ENCODE measurements around the gene FGF19.

Gene FGF19

DNA sequence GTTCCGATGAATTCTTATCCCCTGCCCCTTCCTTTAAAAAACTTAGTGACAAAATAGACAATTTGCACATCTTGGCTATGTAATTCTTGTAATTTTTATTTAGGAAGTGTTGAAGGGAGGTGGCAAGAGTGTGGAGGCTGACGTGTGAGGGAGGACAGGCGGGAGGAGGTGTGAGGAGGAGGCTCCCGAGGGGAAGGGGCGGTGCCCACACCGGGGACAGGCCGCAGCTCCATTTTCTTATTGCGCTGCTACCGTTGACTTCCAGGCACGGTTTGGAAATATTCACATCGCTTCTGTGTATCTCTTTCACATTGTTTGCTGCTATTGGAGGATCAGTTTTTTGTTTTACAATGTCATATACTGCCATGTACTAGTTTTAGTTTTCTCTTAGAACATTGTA lies 50.8 kb downstream of the FGF19 start:
- Mint-ChIP-seq H3K9me3 (ENCODE audit: low read depth) (no peaks in the 10 kb centered on the region), H3K27me3 (no peaks in the 10 kb centered on the region)

DNA sequence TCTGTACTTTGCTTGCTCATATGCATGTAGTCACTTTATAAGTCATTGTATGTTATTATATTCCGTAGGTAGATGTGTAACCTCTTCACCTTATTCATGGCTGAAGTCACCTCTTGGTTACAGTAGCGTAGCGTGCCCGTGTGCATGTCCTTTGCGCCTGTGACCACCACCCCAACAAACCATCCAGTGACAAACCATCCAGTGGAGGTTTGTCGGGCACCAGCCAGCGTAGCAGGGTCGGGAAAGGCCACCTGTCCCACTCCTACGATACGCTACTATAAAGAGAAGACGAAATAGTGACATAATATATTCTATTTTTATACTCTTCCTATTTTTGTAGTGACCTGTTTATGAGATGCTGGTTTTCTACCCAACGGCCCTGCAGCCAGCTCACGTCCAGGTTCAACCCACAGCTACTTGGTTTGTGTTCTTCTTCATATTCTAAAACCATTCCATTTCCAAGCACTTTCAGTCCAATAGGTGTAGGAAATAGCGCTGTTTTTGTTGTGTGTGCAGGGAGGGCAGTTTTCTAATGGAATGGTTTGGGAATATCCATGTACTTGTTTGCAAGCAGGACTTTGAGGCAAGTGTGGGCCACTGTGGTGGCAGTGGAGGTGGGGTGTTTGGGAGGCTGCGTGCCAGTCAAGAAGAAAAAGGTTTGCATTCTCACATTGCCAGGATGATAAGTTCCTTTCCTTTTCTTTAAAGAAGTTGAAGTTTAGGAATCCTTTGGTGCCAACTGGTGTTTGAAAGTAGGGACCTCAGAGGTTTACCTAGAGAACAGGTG lies 51.8 kb downstream of the FGF19 start:
- Mint-ChIP-seq H3K9me3 (ENCODE audit: low read depth) (no peaks in the 10 kb centered on the region), H3K36me3 (peaks cover 2% of the 10 kb centered on the region), H3K4me3 (no peak overlapping the region), H3K27ac (no peak overlapping the region), H3K27me3 (no peaks in the 10 kb centered on the region), H3K4me1 (ENCODE audit: low read depth) (no peaks in the 10 kb centered on the region)

More for the DNA sequence above, 50.8 kb downstream of the FGF19 start:
- Mint-ChIP-seq H3K4me1 (ENCODE audit: low read depth) (no peaks in the 10 kb centered on the region), H3K4me3 (no peak overlapping the region), H3K36me3 (peaks cover 2% of the 10 kb centered on the region), H3K27ac (no peak overlapping the region)

DNA sequence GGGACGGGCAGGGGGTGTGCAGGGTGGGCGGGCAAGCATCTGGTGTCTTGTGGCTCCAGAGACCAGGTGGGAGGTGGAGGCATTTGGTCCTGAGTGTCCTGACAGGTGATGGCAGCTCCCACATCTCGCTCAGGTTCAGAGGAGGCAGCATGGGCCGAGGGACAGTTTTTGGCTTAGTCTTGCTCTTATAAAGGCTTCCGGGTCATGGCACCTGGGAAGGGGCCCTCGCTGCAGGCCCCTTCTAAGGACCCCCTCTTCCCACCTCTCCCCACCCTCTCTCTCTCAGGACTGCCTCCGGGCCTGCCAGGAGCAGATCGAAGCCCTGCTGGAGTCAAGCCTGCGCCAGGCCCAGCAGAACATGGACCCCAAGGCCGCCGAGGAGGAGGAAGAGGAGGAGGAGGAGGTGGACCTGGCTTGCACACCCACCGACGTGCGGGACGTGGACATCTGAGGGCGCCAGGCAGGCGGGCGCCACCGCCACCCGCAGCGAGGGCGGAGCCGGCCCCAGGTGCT lies 52.9 kb downstream of the FGF19 start:
- Mint-ChIP-seq H3K4me1 (ENCODE audit: low read depth) (no peaks in the 10 kb centered on the region), H3K27me3 (no peaks in the 10 kb centered on the region), H3K4me3 (no peak overlapping the region), H3K36me3 (peaks cover 2% of the 10 kb centered on the region), H3K27ac (no peak overlapping the region), H3K9me3 (ENCODE audit: low read depth) (no peaks in the 10 kb centered on the region)

DNA sequence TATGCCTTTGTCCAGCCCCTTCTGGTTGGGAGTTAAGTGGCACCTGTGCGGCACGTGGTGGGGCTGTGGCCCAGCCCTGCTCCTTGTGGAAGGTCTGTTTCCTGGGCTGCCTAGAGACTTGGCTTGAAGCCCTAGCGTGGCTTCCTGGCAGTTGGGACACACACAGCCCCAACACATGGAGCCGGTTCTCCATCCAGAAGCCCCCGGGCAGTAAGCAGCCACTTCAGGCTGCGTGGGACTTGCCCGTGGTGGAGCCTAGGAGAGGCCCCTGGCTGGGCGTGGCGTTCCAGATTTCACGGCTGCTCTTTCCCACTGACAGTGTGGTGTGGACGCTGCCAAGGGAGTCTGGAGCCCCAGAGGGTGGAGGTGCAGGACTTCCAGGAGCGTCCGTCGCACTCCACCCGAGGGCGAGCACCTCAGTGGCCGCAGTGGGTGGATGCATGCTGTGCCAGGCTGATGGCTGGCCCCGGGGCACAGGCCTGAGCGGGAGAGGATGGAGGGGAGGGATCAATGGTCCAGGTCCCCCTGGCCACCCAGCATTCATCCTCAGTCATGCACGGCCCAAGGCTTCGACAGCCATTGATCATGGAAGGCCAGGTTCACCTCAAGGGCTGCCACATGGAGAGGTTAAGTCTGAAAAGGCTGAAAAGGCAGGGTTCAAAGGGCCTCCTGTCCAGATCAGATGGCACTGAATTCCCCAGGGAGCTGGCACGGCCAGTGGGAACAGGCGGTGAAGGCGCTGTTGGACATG lies 53.6 kb downstream of the FGF19 start:
- Mint-ChIP-seq H3K4me3 (no peak overlapping the region), H3K4me1 (ENCODE audit: low read depth) (no peaks in the 10 kb centered on the region), H3K27me3 (no peaks in the 10 kb centered on the region), H3K27ac (no peak overlapping the region), H3K36me3 (peaks cover 2% of the 10 kb centered on the region), H3K9me3 (ENCODE audit: low read depth) (no peaks in the 10 kb centered on the region)

DNA sequence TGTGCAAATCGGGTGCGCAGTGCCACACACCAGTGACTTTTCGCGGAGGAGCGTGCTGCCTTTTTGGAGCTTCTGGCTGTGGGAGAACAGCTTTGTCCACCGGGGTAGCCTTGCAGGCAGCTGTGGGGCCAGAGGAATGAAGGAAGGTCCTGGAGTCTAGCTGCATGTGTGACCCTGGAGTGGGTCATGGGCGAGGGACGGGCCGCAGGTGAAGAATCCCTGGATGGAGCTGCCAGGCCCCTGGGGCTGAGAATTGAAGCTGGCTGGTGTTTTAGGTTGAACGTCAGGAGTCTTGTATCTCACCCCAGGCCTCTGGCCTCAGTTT lies 54.3 kb downstream of the FGF19 start:
- H3K4me3 Mint-ChIP-seq = no peak overlapping the region
- no peaks in the 10 kb centered on the region for H3K27me3 Mint-ChIP-seq
- peaks cover 2% of the 10 kb centered on the region for H3K36me3 Mint-ChIP-seq
- H3K9me3 Mint-ChIP-seq (ENCODE audit: low read depth) = no peaks in the 10 kb centered on the region
- H3K27ac Mint-ChIP-seq = no peak overlapping the region
- no peaks in the 10 kb centered on the region for H3K4me1 Mint-ChIP-seq (ENCODE audit: low read depth)

DNA sequence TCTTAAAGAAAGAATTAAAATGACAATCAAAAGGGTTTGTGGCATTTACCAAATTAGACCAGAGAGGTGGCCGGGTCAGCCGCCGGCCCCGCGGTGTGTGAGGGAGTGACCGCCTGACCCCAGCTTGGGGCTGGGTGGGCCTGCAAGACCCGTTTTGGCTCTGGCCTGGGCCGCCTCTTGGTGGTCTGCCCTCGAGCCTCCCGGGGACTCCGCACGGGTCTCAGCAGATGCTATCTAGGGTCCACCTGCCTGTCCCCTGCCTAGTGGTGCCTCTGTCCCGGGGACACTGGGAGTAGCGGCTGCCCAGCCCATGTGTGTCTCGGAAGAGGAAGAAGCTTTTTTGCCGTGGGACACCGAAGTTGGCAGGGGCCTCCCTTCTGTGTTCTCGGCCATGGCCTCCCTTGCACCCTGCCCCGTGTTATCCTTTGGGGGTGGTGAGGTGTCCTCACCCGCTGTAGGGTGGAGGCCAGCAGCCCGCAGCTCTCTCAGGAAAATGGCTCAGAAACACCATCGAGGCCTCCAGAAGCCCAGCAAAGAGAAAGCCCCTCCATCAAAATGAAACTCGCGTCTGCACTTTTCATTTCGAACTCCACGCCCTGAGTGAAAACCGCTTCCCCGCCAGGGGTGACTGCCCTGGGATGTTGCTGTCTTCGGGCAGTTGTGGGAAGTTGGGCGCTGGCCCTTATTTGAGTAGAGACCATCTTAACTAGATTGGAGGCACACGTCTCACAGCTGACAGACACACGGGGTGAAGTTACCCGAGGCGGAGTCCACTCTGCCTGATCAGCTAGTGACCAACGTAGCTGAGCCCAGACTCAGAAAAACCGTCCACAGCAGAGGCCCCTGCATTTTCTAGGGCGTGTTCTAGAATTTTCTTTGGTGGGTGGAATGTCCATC lies 54.9 kb downstream of the FGF19 start:
- Mint-ChIP-seq H3K36me3 (peaks cover 2% of the 10 kb centered on the region), H3K27me3 (no peaks in the 10 kb centered on the region), H3K9me3 (ENCODE audit: low read depth) (no peaks in the 10 kb centered on the region), H3K4me3 (no peak overlapping the region), H3K4me1 (ENCODE audit: low read depth) (no peaks in the 10 kb centered on the region), H3K27ac (no peak overlapping the region)
